SK-N-SH (cell line): ENCODE measurements around the gene GPR87. TPM values are rescaled to one million over a fixed set of nuclear protein-coding genes. Genes with fewer than 3 reads are reported as not detected.

Experiments used
- CTCF ChIA-PET: fragments of 300-600, 350-600 bp; formaldehyde crosslinking; extraction: SDS; loops from one replicate; lab custom pipeline; 2021; lab: Yijun Ruan, JAX
- POLR2A ChIA-PET: fragments of 350-600 bp; sonication (Branson Sonifier 250); formaldehyde crosslinking; extraction: SDS; loops from one replicate; lab custom pipeline; 2020; ENCODE audit warnings: antibody characterized with exemption, inconsistent platforms; lab: Yijun Ruan, JAX
- DNase-seq: peaks from one replicate; pipeline ENCODE4 v3.0.0; 2012
- H2AFZ ChIP-seq: fragments of 200-600 bp; sonication (generic); 2 replicates; pipeline ENCODE4 v1.8.1; 2016; ENCODE audit warnings: antibody characterized with exemption, mild to moderate bottlenecking, low read depth
- H3F3A ChIP-seq: fragments of 200-600 bp; sonication (generic); replicated peaks from 2 replicates; pipeline ENCODE3; 2016; ENCODE audit warnings: antibody characterized with exemption, mild to moderate bottlenecking; ENCODE audit not compliant: insufficient read depth
- H3K27ac ChIP-seq, 2 experiments: fragments of 200-500 bp in 1 of 2; fragments of 200-600 bp in 1 of 2; sonication (Bioruptor generic) in 1 of 2; sonication (generic), shearing (Covaris generic) in 1 of 2; 2 replicates each; pipeline versions ENCODE4 v1.5.1 to v1.6.1; 2014 to 2016; ENCODE audit warnings: low read depth in 2 of 2, inconsistent platforms in 1 of 2, low read length in 1 of 2, mild to moderate bottlenecking in 1 of 2, mixed read lengths in 1 of 2
- H3K27me3 ChIP-seq: fragments of 200-600 bp; sonication (generic), shearing (Covaris generic); 2 replicates; pipeline ENCODE4 v1.6.1; 2016; ENCODE audit warnings: mixed run types; ENCODE audit not compliant: insufficient read depth
- H3K36me3 ChIP-seq, 2 experiments: fragments of 200-500 bp in 1 of 2; fragments of 200-600 bp in 1 of 2; sonication (Bioruptor generic) in 1 of 2; sonication (generic) in 1 of 2; replicated peaks in 1 of 2; 2 replicates each; pipeline versions ENCODE3 to v1.5.1; 2014 to 2016; ENCODE audit warnings: low read length in 1 of 2, mild to moderate bottlenecking in 1 of 2; ENCODE audit not compliant: insufficient read depth in 2 of 2, control insufficient read depth in 1 of 2
- H3K4me1 ChIP-seq, 2 experiments: fragments of 200-500 bp in 1 of 2; fragments of 200-600 bp in 1 of 2; sonication (Bioruptor generic) in 1 of 2; sonication (generic), shearing (Covaris generic) in 1 of 2; 2 replicates each; pipeline versions ENCODE4 v1.5.1 to v1.6.1; 2014 to 2016; ENCODE audit warnings: low read depth in 1 of 2, low read length in 1 of 2, mixed run types in 1 of 2; ENCODE audit not compliant: insufficient read depth in 2 of 2, control insufficient read depth in 1 of 2
- H3K4me2 ChIP-seq: fragments of 200-600 bp; sonication (generic), shearing (Covaris generic); 2 replicates; pipeline ENCODE4 v1.6.1; 2017; ENCODE audit warnings: mixed run types
- H3K4me3 ChIP-seq, 2 experiments: fragments of 200-500 bp in 1 of 2; fragments of 200-600 bp in 1 of 2; sonication (Bioruptor generic) in 1 of 2; sonication (generic), shearing (Covaris generic) in 1 of 2; 2 replicates each; pipeline versions ENCODE4 v1.5.1 to v1.8.1; 2014 to 2016; ENCODE audit warnings: low read depth in 2 of 2, inconsistent platforms in 1 of 2, low read length in 1 of 2, mild to moderate bottlenecking in 1 of 2, mixed read lengths in 1 of 2, moderate library complexity in 1 of 2
- H3K79me2 ChIP-seq: fragments of 200-600 bp; sonication (generic); 2 replicates; pipeline ENCODE4 v1.8.1; 2017; ENCODE audit warnings: mild to moderate bottlenecking; ENCODE audit not compliant: insufficient read depth
- H3K9ac ChIP-seq: fragments of 200-600 bp; sonication (generic); 2 replicates; pipeline ENCODE4 v1.6.1; 2017; ENCODE audit warnings: mixed run types
- H3K9me2 ChIP-seq: fragments of 200-600 bp; sonication (generic); 2 replicates; pipeline ENCODE4 v1.6.1; 2017; ENCODE audit warnings: mixed run types
- H3K9me3 ChIP-seq: fragments of 200-600 bp; sonication (generic); 2 replicates; pipeline ENCODE4 v1.6.1; 2017; ENCODE audit warnings: mixed run types, mild to moderate bottlenecking, moderate library complexity
- H4K20me1 ChIP-seq: fragments of 200-600 bp; sonication (generic); 2 replicates; pipeline ENCODE4 v1.6.1; 2017; ENCODE audit warnings: mild to moderate bottlenecking, mixed run types; ENCODE audit not compliant: insufficient read depth
- CTCF ChIP-seq: fragments of 200-600 bp; sonication (generic); IDR thresholded peaks from 2 replicates; pipeline ENCODE4 v1.6.1; 2017; ENCODE audit warnings: antibody characterized with exemption, mild to moderate bottlenecking, moderate library complexity
- FOXJ3 ChIP-seq: sonication (generic); formaldehyde crosslinking; IDR thresholded peaks from 2 replicates; pipeline ENCODE4 v1.5.1; 2020; ENCODE audit warnings: mild to moderate bottlenecking, missing genetic modification reagents
- FOXM1 ChIP-seq: IDR thresholded peaks from 2 replicates; pipeline ENCODE4 v1.4.0; 2012; ENCODE audit warnings: low read depth, mild to moderate bottlenecking
- IRF3 ChIP-seq: fragments of 150-350 bp; IDR thresholded peaks from 2 replicates; pipeline ENCODE4 v1.6.1; 2016; ENCODE audit warnings: mild to moderate bottlenecking, low read depth, low read length
- MAX ChIP-seq: IDR thresholded peaks from 2 replicates; pipeline ENCODE4 v1.4.0; 2012; ENCODE audit warnings: low read depth
- NRF1 ChIP-seq: IDR thresholded peaks from 2 replicates; pipeline ENCODE4 v1.6.1; 2012; ENCODE audit warnings: low read depth, mild to moderate bottlenecking, low read length
- POLR2AphosphoS5 ChIP-seq: IDR thresholded peaks from 2 replicates; pipeline ENCODE4 v1.6.1; 2012; ENCODE audit warnings: low read depth, low read length
- RAD21 ChIP-seq: IDR thresholded peaks from 2 replicates; pipeline ENCODE4 v1.6.1; 2012; ENCODE audit warnings: mild to moderate bottlenecking, low read length
- RCOR1 ChIP-seq: fragments of 150-350 bp; IDR thresholded peaks from 2 replicates; pipeline ENCODE4 v1.6.1; 2017; ENCODE audit warnings: antibody characterized with exemption, low read length
- REST ChIP-seq: IDR thresholded peaks from 2 replicates; pipeline ENCODE4 v1.6.1; 2012; ENCODE audit warnings: mild to moderate bottlenecking, low read depth, low read length, moderate library complexity
- RXRA ChIP-seq: IDR thresholded peaks from 2 replicates; pipeline ENCODE4 v1.4.0; 2012; ENCODE audit warnings: low read depth, mild to moderate bottlenecking, borderline replicate concordance
- TAF1 ChIP-seq: IDR thresholded peaks from 2 replicates; pipeline ENCODE4 v1.6.1; 2012; ENCODE audit warnings: low read depth, mild to moderate bottlenecking, low read length, moderate library complexity, borderline replicate concordance
- TCF12 ChIP-seq: IDR thresholded peaks from 2 replicates; pipeline ENCODE4 v1.4.0; 2012
- USF1 ChIP-seq: IDR thresholded peaks from 2 replicates; pipeline ENCODE4 v1.4.0; 2012; ENCODE audit warnings: low read depth, borderline replicate concordance
- USF2 ChIP-seq: fragments of 150-350 bp; IDR thresholded peaks from 2 replicates; pipeline ENCODE4 v1.6.1; 2017; ENCODE audit warnings: antibody characterized with exemption, low read length, low read depth, borderline replicate concordance
- YY1 ChIP-seq: IDR thresholded peaks from 2 replicates; pipeline ENCODE4 v1.4.0; 2012; ENCODE audit warnings: low read depth, mild to moderate bottlenecking
- ZBTB33 ChIP-seq: IDR thresholded peaks from 2 replicates; pipeline ENCODE4 v1.4.0; 2012; ENCODE audit warnings: low read depth, borderline replicate concordance
- WGBS: methylation state at CpG from one replicate; pipeline ENCODE4 v1.1.6; 2017; ENCODE audit warnings: low lambda C conversion rate; 5-methylcytosine and 5-hydroxymethylcytosine counted together
- polyA plus RNA-seq, 3 experiments: library from polyadenylated mRNA; depleted of rRNA; stranded (reverse); fragments of >200 nt; gene quantifications; 2 replicates each; pipeline ENCODE4 v1.2.3, GENCODE V29; 2012

Gene GPR87
- polyA plus RNA-seq, 1 of the 3 experiments (the other 2 are of a cell fraction): 2.3 TPM

- Histone ChIP-seq H2AFZ (no peak overlapping the region), H3K9me2 (no peaks in the 10 kb centered on the region), H3F3A (no peaks in the 10 kb centered on the region), H3K4me1 (peaks cover 0 to 27% of the 10 kb centered on the region in 2 experiments; a peak in 3 of 4 replicates), H3K36me3 (no peaks in the 10 kb centered on the region), H3K27ac (peak overlapping the region; percentile 43 to 57; a peak in 3 of 4 replicates), H3K79me2 (no peaks in the 10 kb centered on the region), H3K4me2 (no peak overlapping the region), H3K4me3 (no peak overlapping the region), H3K9me3 (no peaks in the 10 kb centered on the region; the same call in 1 of the 2 replicates), H3K9ac (no peak overlapping the region; the same call in 1 of the 2 replicates), H4K20me1 (no peaks in the 10 kb centered on the region), H3K27me3 (no peaks in the 10 kb centered on the region; the same call in 1 of the 2 replicates)
- no peak for DNase-seq
- TF ChIP-seq IRF3 (no peak), TAF1 (no peak), USF2 (no peak), MAX (no peak), POLR2AphosphoS5 (no peak), YY1 (no peak), REST (no peak), CTCF (no peak), USF1 (no peak), FOXM1 (no peak), RAD21 (no peak), RXRA (no peak), NRF1 (no peak), TCF12 (no peak), RCOR1 (no peak), ZBTB33 (no peak), FOXJ3 (CRISPR knock-in tag) (no peak)
- ChIA-PET CTCF (interaction anchor here (1.3 kb wide), 1 partner anchor 14 kb away, joined by 4 read pairs; no protein-coding TSS in a partner anchor), POLR2A (no interaction called here)
- 84% methylated on average over 7 of the region's 7 CpGs for WGBS
These were observed 2.4 kb upstream of the GPR87 start for GRCh38 chr3:151318991-151319390.
